Measurements from ENCODE around the gene PRSS3.
"Not testable (repeated sequence)": the region's sequence is repeated elsewhere in the genome, so short reads cannot be mapped to it uniquely, and the experiment has no call there.

PRSS3 gene

DNA sequence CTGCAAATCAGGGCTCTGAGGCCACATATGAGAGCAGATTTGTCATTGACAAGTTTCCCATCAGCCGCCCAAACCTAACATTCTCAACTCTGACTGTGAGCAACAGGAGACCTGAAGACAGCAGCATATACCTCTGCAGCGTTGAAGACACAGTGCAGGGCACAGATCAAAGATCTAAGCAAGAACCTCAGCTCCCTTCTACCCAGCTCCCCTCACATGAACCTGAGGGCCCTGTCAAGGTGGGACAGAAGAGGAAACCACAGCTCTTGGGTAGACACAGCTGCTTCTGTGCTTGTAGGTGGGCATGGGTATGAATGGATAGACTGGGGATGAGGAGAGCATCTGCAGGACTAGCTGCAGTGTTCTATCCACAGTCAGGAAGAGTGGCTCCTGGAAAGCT lies 8.7 kb upstream of the PRSS3 start:
- DNase-seq, result no peak

DNA sequence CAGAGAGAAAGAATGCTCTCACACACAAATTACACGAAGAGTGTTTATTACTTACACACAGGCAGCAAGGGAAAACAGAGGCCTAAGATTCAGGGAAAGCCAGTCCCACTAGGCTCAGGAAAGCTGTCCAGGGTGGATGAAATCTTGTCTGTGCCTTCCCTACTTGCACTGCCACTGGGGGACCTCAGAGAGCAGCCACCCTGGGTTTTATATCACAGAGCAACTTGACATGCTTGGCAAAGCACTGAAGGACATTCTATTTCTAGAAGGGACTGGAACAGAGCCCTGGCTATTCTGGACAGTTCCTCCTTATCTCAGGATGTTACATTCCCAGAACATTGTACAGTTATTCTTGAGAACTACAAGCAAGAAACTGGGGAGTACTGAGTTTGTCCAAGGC lies 7.5 kb upstream of the PRSS3 start:
- no peak for DNase-seq

DNA sequence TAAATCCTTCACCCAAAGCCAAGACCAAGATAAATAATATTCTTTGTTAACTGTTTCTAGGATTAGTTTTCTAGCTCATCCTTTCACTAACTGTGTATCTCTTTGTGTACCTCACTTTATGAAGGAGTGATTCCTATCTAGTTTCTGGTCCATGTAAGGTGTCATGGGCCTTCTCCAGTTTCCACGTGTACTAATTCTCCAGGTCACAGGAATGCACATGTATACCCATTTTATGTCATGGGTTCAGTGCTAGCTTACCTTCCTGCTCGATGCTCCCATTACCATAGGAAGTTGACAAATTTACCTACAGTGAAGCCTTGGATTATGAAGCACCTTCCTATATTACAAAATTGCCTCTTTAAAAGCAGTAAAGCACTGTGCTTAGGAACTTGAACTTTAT lies 5.9 kb upstream of the PRSS3 start:
- DNase-seq, result not testable (repeated sequence)

DNA sequence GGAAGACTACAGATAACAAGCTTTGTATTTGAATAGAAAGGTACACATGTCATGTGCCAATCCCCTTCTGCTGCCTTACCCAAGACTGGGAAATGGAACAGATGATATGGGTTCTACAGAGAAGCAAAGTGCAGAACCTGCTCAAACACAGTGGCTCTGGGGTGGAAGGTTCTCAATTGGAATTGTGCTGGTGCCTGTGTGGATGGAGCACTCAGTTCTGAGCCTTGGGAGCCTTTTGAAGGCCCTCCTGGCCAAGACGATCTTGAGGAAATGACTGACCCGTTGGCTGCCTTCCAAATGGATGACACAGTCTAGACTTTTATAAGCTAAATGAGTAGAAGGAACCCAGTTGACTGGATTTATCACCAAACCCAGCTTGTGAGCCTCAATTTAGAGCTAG lies 4.2 kb upstream of the PRSS3 start:
- peak; percentile 63 for DNase-seq

DNA sequence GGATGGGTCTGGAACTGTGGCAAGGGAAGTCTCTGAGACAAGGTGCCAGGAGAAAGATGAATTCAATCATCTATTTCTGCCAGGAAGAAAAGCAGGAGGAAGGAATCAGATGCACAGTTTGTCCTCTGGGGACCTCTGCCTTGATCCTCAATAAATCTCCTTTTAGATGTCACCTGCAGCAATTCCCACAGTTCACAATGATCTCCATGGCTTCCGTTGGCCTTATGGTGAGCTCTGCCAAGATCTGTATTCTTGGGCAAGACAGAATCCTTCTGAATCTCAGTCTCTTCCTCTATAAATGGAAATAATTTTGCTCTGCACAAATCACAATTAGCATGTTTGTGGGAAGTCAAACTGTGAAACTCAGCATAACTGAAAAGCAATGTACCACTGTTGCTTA lies 1.9 kb upstream of the PRSS3 start:
- DNase-seq, result not testable (repeated sequence)

DNA sequence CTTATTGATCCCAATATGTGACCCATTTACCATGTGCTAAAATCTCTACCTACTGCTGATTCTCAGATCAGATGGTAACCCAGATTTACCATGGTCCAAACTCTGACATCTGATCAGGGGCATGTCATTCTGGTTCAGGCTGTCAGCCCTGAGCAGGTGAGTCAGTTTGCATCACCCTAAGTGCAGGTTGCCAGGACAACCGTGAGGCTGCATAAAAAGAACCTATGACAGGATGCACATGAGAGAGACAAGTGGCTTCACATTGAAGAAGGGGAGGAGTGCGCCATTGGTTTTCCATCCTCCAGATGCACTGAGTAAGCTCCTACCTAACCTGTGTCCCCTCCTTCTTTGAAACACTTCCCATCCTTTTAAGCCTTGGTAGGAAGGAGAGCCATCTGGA lies 801 bp upstream of the PRSS3 start:
- no peak for DNase-seq

DNA sequence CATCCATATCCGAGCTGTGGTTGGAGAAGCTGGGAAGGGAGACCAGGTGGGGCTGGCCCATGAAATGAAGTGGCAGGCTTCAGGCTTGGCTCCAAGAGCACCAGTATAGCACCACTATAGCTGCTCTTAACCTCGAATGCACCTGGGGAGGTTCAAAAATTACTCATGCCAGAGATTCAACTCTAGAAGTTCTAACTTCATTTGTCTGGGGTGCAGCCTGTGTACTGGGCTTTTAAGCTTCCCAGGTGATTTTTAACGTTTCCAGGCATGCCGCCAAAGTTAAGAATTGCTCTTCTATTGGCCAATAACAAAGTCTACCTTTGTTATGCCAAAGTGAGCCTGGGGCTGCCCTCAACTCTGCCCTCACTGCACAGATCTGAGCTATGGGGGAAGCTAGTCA lies 458 bp downstream of the PRSS3 start:
- no peak for DNase-seq

DNA sequence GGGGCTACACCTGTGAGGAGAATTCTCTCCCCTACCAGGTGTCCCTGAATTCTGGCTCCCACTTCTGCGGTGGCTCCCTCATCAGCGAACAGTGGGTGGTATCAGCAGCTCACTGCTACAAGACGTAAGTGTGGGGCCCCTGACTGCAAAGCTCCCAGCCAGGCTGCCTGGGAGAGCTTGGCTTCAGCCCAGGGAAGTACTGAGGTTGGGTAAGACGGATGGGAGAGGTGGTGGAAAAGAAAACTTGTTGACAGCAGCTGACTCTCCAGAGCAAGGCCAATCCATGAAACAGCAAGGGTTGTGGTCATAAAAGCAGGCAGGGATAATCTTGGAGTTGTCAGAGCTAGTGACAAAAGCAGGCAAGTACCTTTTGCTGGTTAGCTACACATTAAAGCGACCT lies 1.3 kb downstream of the PRSS3 start:
- DNase-seq, result peak; percentile 39

DNA sequence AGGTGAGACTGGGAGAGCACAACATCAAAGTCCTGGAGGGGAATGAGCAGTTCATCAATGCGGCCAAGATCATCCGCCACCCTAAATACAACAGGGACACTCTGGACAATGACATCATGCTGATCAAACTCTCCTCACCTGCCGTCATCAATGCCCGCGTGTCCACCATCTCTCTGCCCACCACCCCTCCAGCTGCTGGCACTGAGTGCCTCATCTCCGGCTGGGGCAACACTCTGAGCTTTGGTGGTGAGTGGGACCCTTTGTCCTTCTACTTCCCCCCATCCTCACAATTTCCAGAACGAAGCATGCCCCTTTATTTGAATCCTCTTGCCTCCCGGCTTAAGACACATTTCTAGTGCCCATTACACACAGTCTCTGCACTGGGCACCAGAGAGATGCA lies 2.5 kb downstream of the PRSS3 start:
- no peak for DNase-seq

DNA sequence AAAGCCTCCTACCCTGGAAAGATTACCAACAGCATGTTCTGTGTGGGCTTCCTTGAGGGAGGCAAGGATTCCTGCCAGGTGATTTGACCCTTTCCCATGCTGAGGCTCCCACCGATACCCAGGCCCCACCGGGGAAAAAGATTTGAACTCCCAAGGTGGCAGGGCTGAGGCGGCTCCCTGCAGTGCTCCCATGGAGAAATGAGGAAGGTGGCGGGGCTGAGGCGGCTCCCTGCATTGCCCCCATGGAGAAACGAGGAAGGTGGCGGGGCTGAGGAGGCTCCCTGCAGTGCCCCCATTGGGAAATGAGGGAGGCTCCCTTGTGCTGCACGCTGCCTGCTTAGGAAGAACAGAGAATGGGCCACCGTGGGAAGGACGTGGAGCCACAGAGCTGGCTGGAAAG lies 3.2 kb downstream of the PRSS3 start:
- no peak for DNase-seq

DNA sequence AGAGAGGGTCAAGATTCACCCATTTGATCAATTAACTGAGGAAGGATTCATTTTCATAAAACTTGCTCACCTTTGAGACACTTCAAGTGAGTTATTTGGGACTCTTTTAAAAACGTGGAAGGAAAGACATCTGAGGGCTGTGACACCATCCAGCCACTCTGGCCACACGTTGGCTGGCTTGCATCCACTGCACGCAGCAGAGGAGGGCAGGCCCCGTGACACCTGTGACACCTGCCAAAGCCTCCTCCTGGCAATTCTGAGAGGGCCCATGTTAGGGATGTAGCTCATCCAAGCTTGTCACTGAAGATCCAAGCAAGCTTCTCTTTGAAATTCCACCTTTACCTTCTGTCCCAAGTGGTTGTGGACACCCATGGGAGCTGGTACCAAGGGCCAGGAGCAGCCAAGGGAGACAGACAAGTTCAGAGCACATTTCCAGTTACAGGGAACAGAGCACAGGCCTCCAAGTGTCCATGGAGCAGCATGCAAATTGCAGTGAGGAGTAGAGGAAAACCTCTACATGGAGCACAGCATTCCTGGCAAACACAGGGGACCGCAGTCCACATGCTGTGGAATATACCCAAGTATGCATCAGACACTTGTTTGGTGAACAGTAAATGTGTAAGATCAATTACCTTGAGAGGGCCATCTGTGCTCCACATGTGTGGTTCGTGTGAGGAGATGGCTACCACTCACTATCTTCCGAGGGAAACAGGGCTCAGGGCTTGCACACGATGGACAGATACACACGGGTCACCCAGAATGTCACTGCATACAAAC lies 4.8 kb downstream of the PRSS3 start:
- DNase-seq, result peak; percentile 69

DNA sequence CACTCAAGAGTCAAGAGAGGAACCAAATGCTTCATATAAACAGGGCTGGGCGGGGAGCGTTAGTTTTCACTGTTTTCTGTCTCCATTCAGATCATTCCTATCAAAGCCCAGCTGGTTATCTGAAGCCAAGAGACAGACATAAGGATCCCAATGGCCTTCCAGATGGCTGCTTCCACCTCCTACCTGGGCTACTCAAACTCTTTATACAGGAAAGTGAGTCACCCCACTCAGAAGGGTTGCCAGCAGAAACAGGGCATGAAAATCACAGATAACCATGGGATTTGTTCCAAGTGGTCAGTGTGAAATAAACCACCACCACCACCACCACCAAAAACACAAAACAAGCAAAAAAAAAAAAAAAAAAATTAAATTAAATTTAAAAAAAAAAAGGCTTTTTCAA lies 5.5 kb downstream of the PRSS3 start:
- no peak for DNase-seq

DNA sequence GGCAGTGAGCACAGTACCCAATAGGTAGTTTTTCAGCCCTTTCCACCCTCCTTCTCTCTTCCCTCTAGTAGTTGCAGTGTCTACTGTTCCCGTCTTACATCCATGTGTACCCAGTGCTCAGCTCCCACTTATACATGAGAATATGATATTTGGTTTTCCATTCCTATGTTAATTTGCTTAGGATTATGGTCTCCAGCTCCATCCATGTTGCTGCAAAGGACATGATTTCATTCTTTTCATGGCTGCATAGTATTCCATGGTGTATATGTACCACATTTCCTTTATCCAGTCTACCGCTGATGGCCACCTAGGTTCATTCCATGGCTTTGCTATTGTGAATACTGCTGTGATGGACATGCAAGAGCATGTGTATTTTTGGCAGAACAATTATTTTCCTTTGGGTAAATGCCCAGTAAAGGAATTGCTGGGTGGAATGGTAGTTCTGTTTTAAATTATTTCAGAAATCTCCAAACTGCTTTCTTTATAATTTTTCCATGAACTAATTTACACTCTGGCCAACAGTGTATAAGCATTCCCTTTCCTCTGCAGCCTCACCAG lies 6.7 kb downstream of the PRSS3 start:
- DNase-seq, result not testable (repeated sequence)

DNA sequence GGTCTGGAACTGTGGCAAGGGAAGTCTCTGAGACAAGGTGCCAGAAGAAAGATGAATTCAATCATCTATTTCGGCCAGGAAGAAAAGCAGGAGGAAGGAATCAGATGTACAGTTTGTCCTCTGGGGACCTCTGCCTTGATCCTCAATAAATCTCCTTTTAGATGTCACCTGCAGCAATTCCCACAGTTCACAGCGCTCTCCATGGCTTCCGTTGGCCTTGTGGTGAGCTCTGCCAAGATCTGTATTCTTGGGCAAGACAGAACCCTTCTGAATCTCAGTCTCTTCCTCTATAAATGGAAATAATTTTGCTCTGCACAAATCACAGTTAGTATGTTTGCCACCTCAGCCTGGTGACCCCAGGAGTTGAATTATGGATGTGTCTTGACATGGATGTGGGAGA lies 8.8 kb downstream of the PRSS3 start:
- not testable (repeated sequence) for DNase-seq

DNA sequence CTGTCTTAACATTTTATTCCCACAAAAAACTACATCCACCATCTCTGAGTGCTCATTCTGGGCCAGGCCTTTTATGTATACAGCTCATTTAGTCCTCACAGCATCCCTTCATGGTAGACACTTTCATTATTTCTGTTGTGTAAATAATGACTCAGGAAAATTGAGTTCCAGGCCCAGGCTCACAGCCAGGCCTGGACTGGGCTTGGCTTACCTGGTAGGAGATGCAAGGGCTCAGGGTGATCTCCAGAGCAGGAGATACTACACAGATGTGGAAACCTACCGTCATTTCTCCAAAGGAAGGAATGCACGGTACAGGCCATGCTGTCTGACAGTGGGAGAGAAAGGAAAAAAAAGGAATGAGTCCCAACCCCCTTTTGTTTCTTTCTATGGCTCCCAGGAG lies 11.8 kb downstream of the PRSS3 start:
- not testable (repeated sequence) for DNase-seq

DNA sequence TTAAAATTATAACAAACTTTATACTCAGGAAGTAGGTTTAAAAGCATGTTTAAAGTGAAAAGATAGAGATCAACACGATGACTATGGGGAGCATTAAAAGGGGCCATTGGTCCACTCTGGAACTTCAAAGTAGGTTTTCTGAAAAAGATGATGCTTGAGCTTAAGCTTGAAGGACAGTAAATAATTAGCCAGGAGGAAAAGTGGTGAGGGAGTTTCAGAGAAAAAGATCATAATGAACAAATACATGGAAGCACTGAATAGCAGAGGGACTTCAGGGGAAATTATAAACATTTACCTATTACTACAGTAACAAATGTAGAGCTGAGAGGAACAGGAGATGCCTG lies 13.6 kb downstream of the PRSS3 start:
- DNase-seq, result not testable (repeated sequence)

DNA sequence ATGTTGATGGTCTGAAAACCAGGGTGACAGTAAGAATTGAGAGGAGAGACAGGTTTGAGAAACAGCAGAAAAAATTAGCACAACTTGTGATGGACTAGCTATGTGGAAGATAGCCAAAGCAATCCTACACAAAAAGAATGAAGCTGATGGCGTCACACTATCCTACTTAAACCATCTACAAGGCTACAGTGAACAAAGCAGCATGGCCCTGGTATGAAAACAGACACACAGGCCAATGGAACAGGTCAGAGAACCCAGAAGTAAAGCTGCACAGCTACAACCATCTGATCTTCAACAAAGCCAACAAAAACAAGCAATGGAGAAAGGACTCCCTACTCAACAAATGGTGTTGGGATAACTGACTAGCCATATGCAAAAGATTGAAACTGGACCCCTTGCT lies 14.1 kb downstream of the PRSS3 start:
- DNase-seq, result no peak

DNA sequence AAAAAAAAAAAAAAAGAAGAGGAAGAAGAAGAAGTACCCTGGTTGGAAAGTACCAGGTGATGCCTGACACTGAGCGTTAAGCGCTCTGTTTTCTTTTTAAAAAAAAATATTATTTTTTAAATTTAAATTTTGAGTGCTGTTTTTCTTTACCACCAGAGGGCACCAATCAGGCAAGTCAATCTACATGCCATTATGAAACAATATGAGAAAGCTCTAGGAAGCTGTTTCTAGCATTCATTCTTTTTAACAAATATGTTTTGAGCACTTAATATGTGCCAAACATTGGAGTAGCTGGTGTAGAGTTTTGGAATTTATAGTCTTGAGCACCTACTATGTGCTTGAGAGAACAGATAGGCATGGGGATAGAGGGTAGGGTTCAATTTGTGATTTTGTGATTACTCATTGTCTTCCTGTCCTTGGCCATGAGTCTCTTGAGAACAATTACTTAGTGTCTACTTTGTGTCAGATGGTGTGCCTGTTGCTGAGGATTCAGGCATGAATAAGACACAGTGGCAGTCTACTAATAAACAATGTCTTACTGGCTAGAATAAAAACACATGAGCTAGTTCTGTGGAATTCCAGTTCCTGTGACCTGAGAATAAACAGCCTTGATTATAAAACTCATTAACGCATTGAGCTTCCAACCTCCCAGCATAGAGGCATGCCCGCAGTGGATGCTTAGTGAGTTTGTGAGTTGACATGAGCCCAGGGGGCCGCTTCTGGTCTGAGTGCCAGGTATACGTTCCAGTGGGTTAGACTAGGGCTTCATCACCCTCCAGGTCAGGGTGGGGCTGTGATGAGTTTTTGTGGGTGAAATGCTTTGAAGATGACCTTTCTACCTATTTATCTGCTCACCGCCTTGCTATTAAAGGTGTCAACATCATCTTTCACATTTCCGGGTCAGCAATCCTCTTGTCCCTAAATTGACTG lies 18.6 kb downstream of the PRSS3 start:
- peak; percentile 51 for DNase-seq

DNA sequence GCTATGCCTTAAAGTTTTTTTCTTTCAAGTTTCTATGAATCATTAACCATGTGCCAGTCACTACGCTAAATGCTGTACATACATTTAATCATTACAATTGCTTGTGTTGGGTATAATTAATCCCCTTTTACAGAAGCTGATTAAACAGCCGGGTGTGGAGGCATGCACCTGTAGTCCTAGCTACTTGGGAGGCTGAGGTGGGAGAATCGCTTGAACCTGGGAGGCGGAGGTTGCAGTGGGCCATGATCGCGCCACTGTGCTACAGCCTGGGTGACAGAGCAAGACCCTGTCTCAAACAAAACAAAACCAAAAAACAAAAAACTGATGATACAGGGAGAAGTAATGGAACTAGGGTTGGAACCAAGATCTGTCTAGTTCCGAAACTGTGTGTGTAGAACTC lies 20.4 kb downstream of the PRSS3 start:
- DNase-seq, result no peak

DNA sequence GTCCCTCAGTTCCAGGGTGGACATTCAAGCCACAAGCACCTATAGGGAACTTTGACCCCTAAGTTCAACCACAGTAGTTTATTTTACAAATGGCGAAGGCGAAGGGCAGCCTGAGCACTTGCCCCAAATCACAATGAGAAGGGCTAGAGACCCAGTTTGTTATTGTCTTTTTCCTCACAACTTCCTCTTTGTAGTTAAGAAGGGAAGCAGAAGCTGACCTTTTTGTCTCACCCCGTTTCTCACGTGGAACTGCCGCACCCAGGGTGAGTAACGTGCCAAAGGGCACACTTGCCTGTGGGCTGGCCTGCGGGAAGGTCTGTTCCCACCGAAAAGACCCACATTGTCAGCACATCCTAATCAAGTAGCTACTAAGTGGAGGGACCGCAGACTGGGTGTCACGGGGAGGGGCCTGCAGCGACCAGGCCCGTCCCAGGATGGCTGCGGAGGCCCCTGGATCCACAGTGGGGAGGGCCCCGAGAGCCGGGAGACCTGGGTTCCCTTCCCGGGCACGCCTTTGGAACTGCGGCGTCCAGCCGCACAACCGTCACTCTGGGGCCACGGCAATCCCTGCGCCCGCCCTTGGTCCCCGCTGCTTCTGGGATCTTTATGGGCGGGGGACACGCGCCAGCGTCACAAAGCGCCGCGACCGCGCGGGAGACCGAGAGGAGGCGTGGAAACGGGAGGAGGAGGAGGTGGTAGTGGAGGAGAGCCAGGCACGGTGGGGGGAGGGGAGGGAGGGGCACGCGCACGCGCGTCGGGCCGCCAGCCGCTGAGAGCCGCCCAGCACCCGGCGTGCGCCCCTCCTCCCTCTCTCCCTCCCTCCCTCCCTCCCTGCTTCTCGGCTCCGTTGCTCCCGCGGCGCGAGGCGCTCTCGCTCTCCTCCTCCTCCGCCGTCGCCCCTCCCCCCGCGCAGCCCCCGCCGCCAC lies 21.2 kb downstream of the PRSS3 start, which contains the start of gene UBE2R2:
Gene UBE2R2 (plus strand): TSS at position 834 of the 926 bp plus-strand sequence. CDS start 598 bp downstream, outside the sequence.
- peak; percentile 91 for DNase-seq

DNA sequence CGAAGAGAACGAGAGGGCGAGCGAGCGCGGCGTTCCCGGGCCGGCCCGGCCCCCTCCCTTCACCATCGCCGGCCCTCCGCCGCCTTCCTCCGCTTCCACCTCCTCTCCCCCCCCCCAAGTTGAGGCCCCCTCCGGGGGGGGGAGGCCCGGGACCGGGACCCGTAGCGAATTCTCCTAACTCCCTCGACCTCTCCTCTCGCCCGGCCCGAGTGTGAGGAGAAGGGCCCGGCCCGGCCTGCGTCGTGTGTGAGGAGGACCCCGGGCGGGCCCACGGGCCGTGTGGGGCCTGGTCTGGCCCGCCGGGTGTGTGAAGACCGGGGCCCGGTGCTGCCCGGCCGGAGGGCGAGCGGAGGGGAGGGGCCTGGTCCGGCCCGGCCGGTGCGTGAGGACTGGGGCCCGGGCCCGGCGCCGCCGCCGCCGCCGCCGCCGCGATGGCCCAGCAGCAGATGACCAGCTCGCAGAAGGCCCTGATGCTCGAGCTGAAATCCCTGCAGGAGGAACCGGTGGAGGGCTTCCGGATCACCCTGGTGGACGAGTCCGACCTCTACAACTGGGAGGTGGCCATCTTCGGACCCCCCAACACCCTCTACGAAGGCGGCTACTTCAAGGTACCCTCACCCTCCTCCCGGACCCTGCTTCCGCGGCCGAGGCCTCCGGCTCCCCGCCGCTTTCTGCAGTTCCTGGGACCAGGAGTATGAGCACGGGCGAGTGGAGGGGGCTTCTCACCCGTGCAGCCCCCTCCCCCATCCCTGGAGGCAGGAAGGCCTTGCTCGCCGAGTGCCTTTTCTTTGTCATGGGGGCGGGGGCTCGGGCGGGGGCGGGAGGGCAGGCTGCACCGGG lies 22.2 kb downstream of the PRSS3 start:
- DNase-seq, result peak; percentile 76
